Astrocyte (in vitro differentiated cells and primary cell): ENCODE measurements around the gene AXL. TPM values are rescaled to one million over a fixed set of nuclear protein-coding genes. Genes with fewer than 3 reads are reported as not detected.

ENCODE experiments used
- DNase-seq: peaks from one replicate; pipeline ENCODE4 v3.0.0-alpha.2; 2010; ENCODE audit warnings: low read depth
- FAIRE-seq: peaks from 2 replicates; lab custom pipeline; 2011; peaks lifted over from hg19 to GRCh38; lab: Jason Lieb, UNC
- H2AFZ ChIP-seq: 2 replicates; pipeline ENCODE4 v1.6.0; 2012; ENCODE audit warnings: low read depth, low read length, inconsistent platforms
- H3K27ac ChIP-seq: 2 replicates; pipeline ENCODE4 v1.5.1; 2011; ENCODE audit warnings: low read depth, low read length, inconsistent platforms
- H3K27me3 ChIP-seq: 2 replicates; pipeline ENCODE4 v1.6.0; 2011; ENCODE audit warnings: low read length, inconsistent platforms; ENCODE audit not compliant: insufficient read depth
- H3K36me3 ChIP-seq: 2 replicates; pipeline ENCODE4 v1.5.1; 2011; ENCODE audit warnings: low read length, inconsistent platforms; ENCODE audit not compliant: insufficient read depth
- H3K4me1 ChIP-seq: 2 replicates; pipeline ENCODE4 v1.5.1; 2011; ENCODE audit warnings: low read length, inconsistent platforms; ENCODE audit not compliant: insufficient read depth
- H3K4me2 ChIP-seq: 2 replicates; pipeline ENCODE4 v1.6.0; 2012; ENCODE audit warnings: low read length, inconsistent platforms
- H3K4me3 ChIP-seq: 2 replicates; pipeline ENCODE4 v1.5.1; 2011; ENCODE audit warnings: low read depth, mild to moderate bottlenecking, low read length, inconsistent platforms; ENCODE audit not compliant: insufficient read depth
- H3K79me2 ChIP-seq: 2 replicates; pipeline ENCODE4 v1.6.0; 2012; ENCODE audit warnings: mild to moderate bottlenecking, low read length, inconsistent platforms; ENCODE audit not compliant: insufficient read depth
- H3K9ac ChIP-seq: 2 replicates; pipeline ENCODE4 v1.6.0; 2012; ENCODE audit warnings: mild to moderate bottlenecking, low read length, inconsistent platforms
- H3K9me3 ChIP-seq: 2 replicates; pipeline ENCODE4 v1.5.1; 2012; ENCODE audit warnings: low read depth, mild to moderate bottlenecking, low read length, inconsistent platforms; ENCODE audit not compliant: insufficient read depth
- H4K20me1 ChIP-seq: 2 replicates; pipeline ENCODE4 v1.6.0; 2012; ENCODE audit warnings: low read length, inconsistent platforms; ENCODE audit not compliant: insufficient read depth
- H3K27ac Mint-ChIP-seq: one replicate; pipeline ENCODE4 v1.8.0; 2021; ENCODE audit warnings: mild to moderate bottlenecking, mixed read lengths; ENCODE audit not compliant: unreplicated experiment
- H3K27me3 Mint-ChIP-seq: one replicate; pipeline ENCODE4 v1.8.0; 2021; ENCODE audit warnings: low read depth, mixed read lengths; ENCODE audit not compliant: unreplicated experiment
- H3K36me3 Mint-ChIP-seq: one replicate; pipeline ENCODE4 v1.8.0; 2021; ENCODE audit warnings: low read depth, mixed read lengths; ENCODE audit not compliant: unreplicated experiment
- H3K4me1 Mint-ChIP-seq: one replicate; pipeline ENCODE4 v1.8.0; 2021; ENCODE audit warnings: low read depth, mixed read lengths; ENCODE audit not compliant: unreplicated experiment
- H3K4me3 Mint-ChIP-seq: one replicate; pipeline ENCODE4 v1.8.0; 2021; ENCODE audit warnings: mild to moderate bottlenecking, moderate library complexity, mixed read lengths; ENCODE audit not compliant: unreplicated experiment
- H3K9me3 Mint-ChIP-seq: one replicate; pipeline ENCODE4 v1.8.0; 2021; ENCODE audit warnings: mild to moderate bottlenecking, mixed read lengths; ENCODE audit not compliant: unreplicated experiment
- EZH2 ChIP-seq: IDR thresholded peaks from 2 replicates; pipeline ENCODE4 v1.6.1; 2012; ENCODE audit warnings: mild to moderate bottlenecking, low read length, inconsistent platforms; ENCODE audit not compliant: insufficient read depth
- total RNA-seq: library from RNA; stranded (reverse); gene quantifications from 2 replicates; pipeline ENCODE4 v1.2.1, GENCODE V29; 2021
- TF ChIP-seq, protein P1 (sequence below): IDR thresholded peaks from 2 replicates; pipeline ENCODE4 v1.5.1; 2011; ENCODE audit warnings: low read depth, mild to moderate bottlenecking, inconsistent platforms, low read length, moderate library complexity; ENCODE audit not compliant: insufficient read depth

The AXL gene
- total RNA-seq, 1 donor from 2014 or later, result 156 TPM

DNA sequence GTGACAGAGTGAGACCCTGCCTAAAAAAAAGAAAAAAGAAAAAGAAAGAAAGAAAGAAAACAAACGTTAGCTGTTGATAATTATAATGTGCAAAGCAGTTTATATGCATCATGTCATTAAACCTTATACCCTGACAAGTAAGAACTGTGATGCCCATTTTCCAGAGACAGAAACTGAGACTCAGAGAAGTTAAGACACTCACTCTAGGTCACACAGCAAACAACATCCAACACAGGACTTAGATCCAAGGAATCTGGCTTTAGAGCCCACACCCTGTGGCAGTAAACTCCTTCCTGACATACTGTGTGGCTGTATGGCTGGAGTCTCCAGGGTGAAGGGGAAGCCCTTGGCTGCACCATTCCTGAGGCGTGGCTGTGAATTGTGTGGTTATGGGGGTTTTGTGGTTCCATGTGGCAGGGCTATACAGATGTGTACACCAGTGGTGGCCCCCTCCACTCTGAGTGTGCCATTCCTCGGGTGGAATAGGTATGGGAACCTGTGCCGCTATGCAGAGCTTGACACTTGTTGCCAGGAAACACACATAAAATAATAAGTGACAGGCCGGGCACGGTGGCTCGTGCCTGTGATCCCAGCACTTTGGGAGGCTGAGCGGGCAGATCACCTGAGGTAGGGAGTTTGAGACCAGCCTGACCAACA lies 15.6 kb downstream of the AXL start:
- H3K4me2 ChIP-seq, result no peak overlapping the region
- Mint-ChIP-seq H3K36me3 (peaks cover 20% of the 10 kb centered on the region), H3K9me3 (no peaks in the 10 kb centered on the region), H3K27me3 (no peaks in the 10 kb centered on the region), H3K27ac (no peak overlapping the region), H3K4me1 (no peaks in the 10 kb centered on the region), H3K4me3 (no peak overlapping the region)
- peaks cover 66% of the 10 kb centered on the region for H3K36me3 ChIP-seq
- TF ChIP-seq EZH2, result no peak
- TF ChIP-seq, protein P1, sequence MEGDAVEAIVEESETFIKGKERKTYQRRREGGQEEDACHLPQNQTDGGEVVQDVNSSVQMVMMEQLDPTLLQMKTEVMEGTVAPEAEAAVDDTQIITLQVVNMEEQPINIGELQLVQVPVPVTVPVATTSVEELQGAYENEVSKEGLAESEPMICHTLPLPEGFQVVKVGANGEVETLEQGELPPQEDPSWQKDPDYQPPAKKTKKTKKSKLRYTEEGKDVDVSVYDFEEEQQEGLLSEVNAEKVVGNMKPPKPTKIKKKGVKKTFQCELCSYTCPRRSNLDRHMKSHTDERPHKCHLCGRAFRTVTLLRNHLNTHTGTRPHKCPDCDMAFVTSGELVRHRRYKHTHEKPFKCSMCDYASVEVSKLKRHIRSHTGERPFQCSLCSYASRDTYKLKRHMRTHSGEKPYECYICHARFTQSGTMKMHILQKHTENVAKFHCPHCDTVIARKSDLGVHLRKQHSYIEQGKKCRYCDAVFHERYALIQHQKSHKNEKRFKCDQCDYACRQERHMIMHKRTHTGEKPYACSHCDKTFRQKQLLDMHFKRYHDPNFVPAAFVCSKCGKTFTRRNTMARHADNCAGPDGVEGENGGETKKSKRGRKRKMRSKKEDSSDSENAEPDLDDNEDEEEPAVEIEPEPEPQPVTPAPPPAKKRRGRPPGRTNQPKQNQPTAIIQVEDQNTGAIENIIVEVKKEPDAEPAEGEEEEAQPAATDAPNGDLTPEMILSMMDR, result no peak
- peaks cover 36% of the 10 kb centered on the region for H3K79me2 ChIP-seq
- DNase-seq, result no peak
- peaks cover 1% of the 10 kb centered on the region for H3K4me1 ChIP-seq
- H3K4me3 ChIP-seq, result no peak overlapping the region
- H3K27ac ChIP-seq, result no peak overlapping the region
- no peak overlapping the region for H2AFZ ChIP-seq
- no peaks in the 10 kb centered on the region for H3K9me3 ChIP-seq
- H4K20me1 ChIP-seq, result peaks cover 35% of the 10 kb centered on the region
- FAIRE-seq, result no peak
- no peaks in the 10 kb centered on the region for H3K27me3 ChIP-seq
- H3K9ac ChIP-seq, result no peak overlapping the region

DNA sequence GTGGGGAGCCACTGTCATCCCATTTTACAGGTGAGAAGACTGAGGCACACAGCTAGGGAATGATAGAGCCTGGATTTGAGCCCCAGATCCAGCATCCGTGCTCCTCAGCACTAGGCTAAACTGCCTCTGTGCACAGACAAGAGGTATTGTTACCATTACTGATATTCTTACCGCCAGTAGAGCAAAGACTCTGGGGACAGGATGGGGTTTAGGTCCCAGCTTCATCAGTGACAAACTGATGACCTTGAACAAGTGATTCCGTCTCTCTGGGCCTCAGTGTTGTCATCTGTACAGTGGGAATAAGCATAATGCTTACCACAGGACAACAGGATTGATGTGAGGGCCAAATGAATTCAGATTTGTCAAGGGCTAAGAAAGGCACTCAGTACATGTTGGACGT lies 16.5 kb downstream of the AXL start:
- peaks cover 20% of the 10 kb centered on the region for H3K36me3 Mint-ChIP-seq
- Histone ChIP-seq H2AFZ (no peak overlapping the region), H3K4me1 (no peaks in the 10 kb centered on the region), H3K27me3 (no peaks in the 10 kb centered on the region), H3K4me3 (no peak overlapping the region), H3K79me2 (peaks cover 30% of the 10 kb centered on the region), H3K9me3 (no peaks in the 10 kb centered on the region), H3K27ac (no peak overlapping the region), H3K9ac (no peak overlapping the region), H3K36me3 (peaks cover 67% of the 10 kb centered on the region), H3K4me2 (no peak overlapping the region), H4K20me1 (peaks cover 38% of the 10 kb centered on the region)
- H3K27ac Mint-ChIP-seq, result no peak overlapping the region
- no peak for FAIRE-seq
- H3K27me3 Mint-ChIP-seq, result no peaks in the 10 kb centered on the region
- no peak for TF ChIP-seq EZH2
- TF ChIP-seq, protein P1, result no peak
- H3K4me1 Mint-ChIP-seq, result no peaks in the 10 kb centered on the region
- no peaks in the 10 kb centered on the region for H3K9me3 Mint-ChIP-seq
- no peak for DNase-seq
- no peak overlapping the region for H3K4me3 Mint-ChIP-seq

DNA sequence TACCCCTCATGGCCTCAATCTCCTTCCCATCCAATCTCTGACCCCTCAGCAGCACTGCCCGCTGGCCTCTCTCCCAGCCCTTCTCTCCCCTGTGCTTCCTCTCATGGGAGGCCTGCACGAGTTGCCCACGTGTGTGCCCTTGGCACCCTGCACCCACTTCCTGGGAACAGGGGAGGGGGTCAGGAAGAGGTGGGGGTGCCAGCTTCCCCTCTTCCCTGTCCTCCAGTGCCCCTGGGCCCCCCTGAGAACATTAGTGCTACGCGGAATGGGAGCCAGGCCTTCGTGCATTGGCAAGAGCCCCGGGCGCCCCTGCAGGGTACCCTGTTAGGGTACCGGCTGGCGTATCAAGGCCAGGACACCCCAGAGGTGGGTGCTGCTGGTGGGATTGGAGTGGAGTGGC lies 19.2 kb downstream of the AXL start:
- H3K4me2 ChIP-seq, result no peak overlapping the region
- H3K27ac ChIP-seq, result no peak overlapping the region
- H3K4me3 ChIP-seq, result no peak overlapping the region
- peaks cover 12% of the 10 kb centered on the region for H3K36me3 Mint-ChIP-seq
- DNase-seq (no peak), FAIRE-seq (no peak)
- H3K4me1 Mint-ChIP-seq, result no peaks in the 10 kb centered on the region
- no peak overlapping the region for H3K9ac ChIP-seq
- H3K27me3 Mint-ChIP-seq, result no peaks in the 10 kb centered on the region
- H3K4me3 Mint-ChIP-seq, result no peak overlapping the region
- H3K27ac Mint-ChIP-seq, result no peak overlapping the region
- no peaks in the 10 kb centered on the region for H3K9me3 ChIP-seq
- peaks cover 78% of the 10 kb centered on the region for H3K36me3 ChIP-seq
- no peak for TF ChIP-seq EZH2
- TF ChIP-seq, protein P1, result no peak
- H4K20me1 ChIP-seq, result peaks cover 55% of the 10 kb centered on the region
- no peak overlapping the region for H2AFZ ChIP-seq
- H3K9me3 Mint-ChIP-seq, result no peaks in the 10 kb centered on the region
- H3K27me3 ChIP-seq, result no peaks in the 10 kb centered on the region
- no peaks in the 10 kb centered on the region for H3K4me1 ChIP-seq
- H3K79me2 ChIP-seq, result peaks cover 31% of the 10 kb centered on the region
